A549 treated with DMSO at 1 μM for 4 hours (cell line): Measurements from ENCODE around the gene NXF2. TPM values are rescaled to one million over a fixed set of nuclear protein-coding genes. Genes with fewer than 3 reads are reported as not detected.

ENCODE experiments used
- total RNA-seq: library from RNA; stranded (reverse); fragments of 200-300 nt; extraction: Qiagen RNA extraction; gene quantifications from 5 replicates; pipeline ENCODE4 v1.2.3, GENCODE V29; 2022; ENCODE audit warnings: low read depth

NXF2 gene, protein sequence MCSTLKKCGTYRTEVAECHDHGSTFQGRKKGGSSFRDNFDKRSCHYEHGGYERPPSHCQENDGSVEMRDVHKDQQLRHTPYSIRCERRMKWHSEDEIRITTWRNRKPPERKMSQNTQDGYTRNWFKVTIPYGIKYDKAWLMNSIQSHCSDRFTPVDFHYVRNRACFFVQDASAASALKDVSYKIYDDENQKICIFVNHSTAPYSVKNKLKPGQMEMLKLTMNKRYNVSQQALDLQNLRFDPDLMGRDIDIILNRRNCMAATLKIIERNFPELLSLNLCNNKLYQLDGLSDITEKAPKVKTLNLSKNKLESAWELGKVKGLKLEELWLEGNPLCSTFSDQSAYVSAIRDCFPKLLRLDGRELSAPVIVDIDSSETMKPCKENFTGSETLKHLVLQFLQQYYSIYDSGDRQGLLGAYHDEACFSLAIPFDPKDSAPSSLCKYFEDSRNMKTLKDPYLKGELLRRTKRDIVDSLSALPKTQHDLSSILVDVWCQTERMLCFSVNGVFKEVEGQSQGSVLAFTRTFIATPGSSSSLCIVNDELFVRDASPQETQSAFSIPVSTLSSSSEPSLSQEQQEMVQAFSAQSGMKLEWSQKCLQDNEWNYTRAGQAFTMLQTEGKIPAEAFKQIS
- not detected in 5 replicates for total RNA-seq

DNA sequence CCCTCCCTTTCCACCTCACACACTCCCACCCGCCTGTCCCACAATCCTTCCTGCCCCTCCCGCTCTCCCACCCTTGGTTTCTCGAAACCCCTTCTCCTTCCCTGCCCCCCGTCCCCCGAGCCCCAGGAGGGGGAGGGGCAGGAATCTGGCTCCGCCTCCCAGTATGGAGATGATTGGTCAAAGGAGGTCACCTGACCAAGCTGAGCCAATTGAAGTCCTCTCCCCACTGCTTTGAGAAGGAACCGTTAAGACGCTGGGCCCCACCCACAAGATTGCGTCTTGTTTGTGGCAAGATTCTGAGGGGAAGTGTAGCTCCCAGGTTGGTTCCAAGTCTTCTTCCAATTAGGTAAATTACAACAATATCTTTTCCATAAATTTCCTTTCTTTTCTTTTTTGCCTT lies at the start of gene NXF2:
TSS of gene NXF2 (plus strand) at position 275 of the 400 bp plus-strand sequence. CDS start 59,912 bp downstream, outside the sequence.

DNA sequence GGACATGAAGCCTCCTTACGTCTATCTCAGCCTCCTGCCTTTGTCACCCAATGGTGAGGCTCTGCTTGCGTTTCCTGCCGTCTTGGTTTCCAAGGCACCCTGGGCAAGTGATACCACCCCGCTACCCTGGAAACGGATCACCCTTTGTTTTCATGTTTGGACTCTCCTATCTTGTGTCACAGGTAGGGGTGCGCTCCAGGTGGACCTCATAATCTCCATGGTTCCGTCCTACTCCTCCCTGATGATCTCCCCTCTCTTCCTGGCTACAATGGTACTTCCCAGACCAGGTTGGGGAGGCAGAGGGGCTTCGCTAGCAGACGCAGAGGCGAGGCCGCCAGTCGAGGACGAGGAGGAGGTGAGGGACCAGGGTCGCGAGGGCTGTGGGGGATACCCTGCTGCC lies 32.0 kb upstream of the NXF2 start, which contains the start of gene TCP11X1:
TSS of gene TCP11X1 (plus strand) at position 316 of the 400 bp plus-strand sequence.

Other genes starting within 250 kb of the NXF2 start
- not detected in 5 replicates for gene TCEAL2, start 121.5 kb upstream of the NXF2 start, total RNA-seq
- not detected in 5 replicates for gene TCEAL6, start 104.7 kb upstream of the NXF2 start, total RNA-seq
- not detected in 5 replicates for gene BEX5, start 91.2 kb upstream of the NXF2 start, total RNA-seq
- gene TCP11X1, start 31.9 kb upstream of the NXF2 start, total RNA-seq: not detected in 5 replicates
- not detected in 5 replicates for gene NXF2B, start 192.8 kb downstream of the NXF2 start, total RNA-seq
- gene TCP11X2, start 224.6 kb downstream of the NXF2 start, total RNA-seq: not detected in 5 replicates